H1 (cell line): ENCODE data around the gene MMP15. TPM values are rescaled to one million over a fixed set of nuclear protein-coding genes. Genes with fewer than 3 reads are reported as not detected.

Experiments used
- CTCF ChIA-PET: fragments of 300-600 bp; sonication (Branson Sonifier 250); formaldehyde crosslinking; loops from one replicate; lab custom pipeline; 2021; ENCODE audit not compliant: partially characterized antibody; lab: Charles Lee
- POLR2A ChIA-PET: fragments of 300-600 bp; sonication (Branson Sonifier 250); formaldehyde crosslinking; loops from one replicate; lab custom pipeline; 2021; ENCODE audit warnings: inconsistent platforms; ENCODE audit not compliant: partially characterized antibody; lab: Charles Lee
- DNase-seq, 2 experiments: peaks; one replicate each; pipeline versions ENCODE4 v3.0.0 to v3.0.0-alpha.2; 2010 to 2022; ENCODE audit warnings: low spot score in 2 of 2, low read depth in 1 of 2, mixed read lengths in 1 of 2
- FAIRE-seq: peaks from 2 replicates; lab custom pipeline; 2011; peaks lifted over from hg19 to GRCh38; lab: Jason Lieb, UNC
- H2AFZ ChIP-seq: 2 replicates; pipeline ENCODE4 v1.8.1; 2012; ENCODE audit warnings: low read length, inconsistent platforms
- H2AK5ac ChIP-seq: 2 replicates; pipeline ENCODE4 v1.6.1; 2013; ENCODE audit warnings: low read depth, low read length
- H2BK120ac ChIP-seq: replicated peaks from 2 replicates; pipeline ENCODE3; 2013; ENCODE audit warnings: low read depth, low read length, inconsistent platforms
- H2BK12ac ChIP-seq: 2 replicates; pipeline ENCODE4 v1.6.1; 2013; ENCODE audit warnings: low read depth, low read length
- H2BK15ac ChIP-seq: 2 replicates; pipeline ENCODE4 v1.6.1; 2013; ENCODE audit warnings: low read length
- H2BK20ac ChIP-seq: 2 replicates; pipeline ENCODE4 v1.6.1; 2013; ENCODE audit warnings: low read length
- H2BK5ac ChIP-seq: 2 replicates; pipeline ENCODE4 v1.6.1; 2013; ENCODE audit warnings: low read depth, low read length
- H3K14ac ChIP-seq: 2 replicates; pipeline ENCODE4 v1.6.1; 2013; ENCODE audit warnings: inconsistent platforms; ENCODE audit not compliant: insufficient read length
- H3K18ac ChIP-seq: 2 replicates; pipeline ENCODE4 v1.6.1; 2013; ENCODE audit warnings: low read length; ENCODE audit errors: extremely low read depth
- H3K23ac ChIP-seq: 2 replicates; pipeline ENCODE4 v1.6.1; 2013; ENCODE audit warnings: inconsistent platforms; ENCODE audit not compliant: insufficient read length
- H3K23me2 ChIP-seq: 2 replicates; pipeline ENCODE4 v1.6.1; 2013; ENCODE audit warnings: low read depth, low read length
- H3K27ac ChIP-seq: 2 replicates; pipeline ENCODE4 v1.6.1; 2011; ENCODE audit warnings: low read depth, low read length, inconsistent platforms
- H3K27me3 ChIP-seq, 4 experiments: replicated peaks in 1 of 4; 1 replicate in 1 of 4; 2 replicates in 3 of 4; pipeline versions ENCODE4 v1.6.1 to v1.8.1; 2011 to 2013; ENCODE audit warnings: low read length in 3 of 4, mild to moderate bottlenecking in 3 of 4, inconsistent platforms in 2 of 4, mixed read lengths in 2 of 4, moderate library complexity in 1 of 4; ENCODE audit not compliant: control insufficient read depth in 3 of 4, insufficient read depth in 3 of 4; ENCODE audit errors: extremely low read depth in 1 of 4
- H3K36me3 ChIP-seq, 4 experiments: 2 replicates each; pipeline versions ENCODE4 v1.6.1 to v1.8.1; 2011 to 2013; ENCODE audit warnings: mild to moderate bottlenecking in 4 of 4, low read length in 3 of 4, moderate library complexity in 2 of 4, control low read depth in 1 of 4, inconsistent platforms in 1 of 4; ENCODE audit not compliant: insufficient read depth in 4 of 4, control insufficient read depth in 2 of 4
- H3K4ac ChIP-seq: replicated peaks from 2 replicates; pipeline ENCODE3; 2013; ENCODE audit warnings: low read length, low read depth, mixed read lengths, inconsistent platforms; ENCODE audit not compliant: insufficient read length
- H3K4me1 ChIP-seq, 4 experiments: replicated peaks in 1 of 4; 1 replicate in 1 of 4; 2 replicates in 3 of 4; pipeline versions ENCODE4 v1.6.1 to v1.8.1; 2011 to 2013; ENCODE audit warnings: low read length in 3 of 4, inconsistent platforms in 2 of 4, mixed read lengths in 1 of 4; ENCODE audit not compliant: insufficient read depth in 4 of 4, control insufficient read depth in 3 of 4
- H3K4me2 ChIP-seq, 2 experiments: 2 replicates each; pipeline versions ENCODE4 v1.6.1 to v1.8.1; 2011 to 2013; ENCODE audit warnings: low read depth in 2 of 2, low read length in 2 of 2, control low read depth in 1 of 2, inconsistent platforms in 1 of 2, mild to moderate bottlenecking in 1 of 2; ENCODE audit not compliant: insufficient read depth in 1 of 2
- H3K4me3 ChIP-seq, 4 experiments: fragments of 200-600, 300-600 bp in 1 of 4; sonication (generic), shearing (Covaris generic), sonication (Bioruptor Twin) in 1 of 4; 2 replicates each; pipeline versions ENCODE4 v1.5.1 to v1.8.1; 2011 to 2016; ENCODE audit warnings: low read length in 4 of 4, low read depth in 3 of 4, control low read depth in 2 of 4, inconsistent platforms in 2 of 4, mild to moderate bottlenecking in 2 of 4, mixed read lengths in 1 of 4, moderate library complexity in 1 of 4; ENCODE audit not compliant: insufficient read depth in 2 of 4; ENCODE audit errors: extremely low read depth in 1 of 4
- H3K56ac ChIP-seq: replicated peaks from 2 replicates; pipeline ENCODE3; 2013; ENCODE audit warnings: low read depth, mild to moderate bottlenecking, mixed read lengths, low read length, inconsistent platforms; ENCODE audit not compliant: insufficient read length
- H3K79me1 ChIP-seq: 2 replicates; pipeline ENCODE4 v1.6.1; 2013; ENCODE audit warnings: low read depth, low read length, control low read depth
- H3K79me2 ChIP-seq, 2 experiments: 2 replicates each; pipeline versions ENCODE4 v1.6.1 to v1.8.1; 2012 to 2013; ENCODE audit warnings: low read length in 2 of 2, mild to moderate bottlenecking in 2 of 2, inconsistent platforms in 1 of 2; ENCODE audit not compliant: insufficient read depth in 2 of 2, control insufficient read depth in 1 of 2
- H3K9ac ChIP-seq, 4 experiments: replicated peaks in 1 of 4; 1 replicate in 1 of 4; 2 replicates in 3 of 4; pipeline versions ENCODE4 v1.6.1 to v1.8.1; 2011 to 2013; ENCODE audit warnings: low read depth in 3 of 4, low read length in 3 of 4, control low read depth in 2 of 4, mild to moderate bottlenecking in 2 of 4, moderate library complexity in 2 of 4, inconsistent platforms in 1 of 4; ENCODE audit errors: extremely low read depth in 1 of 4
- H3K9me3 ChIP-seq, 2 experiments: 2 replicates each; pipeline versions ENCODE4 v1.6.1 to v1.8.1; 2012 to 2013; ENCODE audit warnings: mild to moderate bottlenecking in 2 of 2, moderate library complexity in 2 of 2, control low read depth in 1 of 2, inconsistent platforms in 1 of 2, low read depth in 1 of 2, low read length in 1 of 2, mixed read lengths in 1 of 2; ENCODE audit not compliant: insufficient read depth in 2 of 2
- H4K20me1 ChIP-seq, 2 experiments: replicated peaks in 1 of 2; 2 replicates each; pipeline versions ENCODE3 to v1.8.1; 2011 to 2013; ENCODE audit warnings: inconsistent platforms in 2 of 2, low read length in 2 of 2, mild to moderate bottlenecking in 1 of 2; ENCODE audit not compliant: insufficient read depth in 2 of 2, control insufficient read depth in 1 of 2
- H4K5ac ChIP-seq: 2 replicates; pipeline ENCODE4 v1.6.1; 2013; ENCODE audit warnings: low read length, low read depth, mixed read lengths, inconsistent platforms; ENCODE audit not compliant: insufficient read length
- H4K8ac ChIP-seq: 2 replicates; pipeline ENCODE4 v1.8.0; 2013; ENCODE audit warnings: mild to moderate bottlenecking, moderate library complexity, low read length, inconsistent platforms; ENCODE audit not compliant: insufficient read depth; ENCODE audit errors: extremely low read depth
- H4K91ac ChIP-seq: replicated peaks from 2 replicates; pipeline ENCODE3; 2013; ENCODE audit warnings: low read length, mixed read lengths, inconsistent platforms; ENCODE audit not compliant: insufficient read length
- ASH2L ChIP-seq: fragments of 200-600, 300-600 bp; sonication (generic); IDR thresholded peaks from one replicate; pipeline ENCODE4 v1.7.1; 2017; ENCODE audit warnings: low read length
- CREB1 ChIP-seq: IDR thresholded peaks from 2 replicates; pipeline ENCODE4 v1.6.1; 2012; ENCODE audit warnings: inconsistent platforms
- CTCF ChIP-seq, 3 experiments: IDR thresholded peaks; 1 replicate in 2 of 3; 2 replicates in 1 of 3; pipeline versions ENCODE4 v1.5.1 to v1.6.1; 2011; ENCODE audit warnings: low read length in 3 of 3, mild to moderate bottlenecking in 3 of 3, inconsistent platforms in 2 of 3, low read depth in 1 of 3, moderate library complexity in 1 of 3; ENCODE audit not compliant: insufficient read depth in 1 of 3; ENCODE audit errors: control extremely low read depth in 1 of 3
- NRF1 ChIP-seq: IDR thresholded peaks from 2 replicates; pipeline ENCODE4 v1.6.1; 2011; ENCODE audit warnings: mild to moderate bottlenecking, low read depth, low read length, improper control_type of control experiment
- RBBP5 ChIP-seq: IDR thresholded peaks from 2 replicates; pipeline ENCODE4 v1.7.1; 2012; ENCODE audit warnings: low read depth, mild to moderate bottlenecking, inconsistent platforms, low read length, moderate library complexity, borderline replicate concordance
- SAP30 ChIP-seq: fragments of 300-600 bp; sonication (generic); IDR thresholded peaks from 2 replicates; pipeline ENCODE4 v1.7.1; 2012; ENCODE audit warnings: low read length, moderate library complexity, mild to moderate bottlenecking, inconsistent platforms; ENCODE audit not compliant: insufficient read depth, insufficient replicate concordance
- TCF12 ChIP-seq: IDR thresholded peaks from 2 replicates; pipeline ENCODE4 v1.6.1; 2011; ENCODE audit warnings: low read depth, mild to moderate bottlenecking, low read length
- WGBS, 2 experiments: shearing (Covaris generic) in 1 of 2; methylation state at CpG; one replicate each; pipeline versions ENCODE4 v1.1.6 to v1.1.7; 2013 to 2015; ENCODE audit warnings: low lambda C conversion rate in 2 of 2, mixed read lengths in 2 of 2, inconsistent platforms in 1 of 2, low coverage in 1 of 2, missing lambda C conversion rate in 1 of 2; ENCODE audit not compliant: insufficient replicate concordance in 2 of 2, insufficient coverage in 1 of 2, insufficient read length in 1 of 2; ENCODE audit errors: extremely low coverage in 1 of 2, missing lambda C conversion rate in 1 of 2; 5-methylcytosine and 5-hydroxymethylcytosine counted together
- polyA plus RNA-seq, 7 experiments: library from polyadenylated mRNA; depleted of rRNA in 3 of 7; stranded (reverse) in 5 of 7; unstranded in 2 of 7; fragments of >200 nt in 5 of 7; fragments of 200-250 nt in 2 of 7; gene quantifications; 1 replicate in 5 of 7; 2 replicates in 1 of 7; 4 replicates in 1 of 7; pipeline versions ENCODE4 v1.2.1 to v1.2.3, GENCODE V29; 2011 to 2013; ENCODE audit warnings: missing spikeins in 2 of 7, mixed read lengths in 2 of 7
- total RNA-seq: library from RNA; stranded (reverse); fragmentation: NEBNext Ultra II Directional; extraction: Animal tissue kit (Norgen Biotek cat#: 25700); gene quantifications from 2 replicates; pipeline ENCODE4 v1.2.1, GENCODE V29; 2021

The MMP15 gene
- total and polyA plus RNA-seq, 2 of the 8 experiments (the other 6 are each of a cell fraction or from before 2014, with no cell fraction given) = 38.5 to 42.2 TPM

DNA sequence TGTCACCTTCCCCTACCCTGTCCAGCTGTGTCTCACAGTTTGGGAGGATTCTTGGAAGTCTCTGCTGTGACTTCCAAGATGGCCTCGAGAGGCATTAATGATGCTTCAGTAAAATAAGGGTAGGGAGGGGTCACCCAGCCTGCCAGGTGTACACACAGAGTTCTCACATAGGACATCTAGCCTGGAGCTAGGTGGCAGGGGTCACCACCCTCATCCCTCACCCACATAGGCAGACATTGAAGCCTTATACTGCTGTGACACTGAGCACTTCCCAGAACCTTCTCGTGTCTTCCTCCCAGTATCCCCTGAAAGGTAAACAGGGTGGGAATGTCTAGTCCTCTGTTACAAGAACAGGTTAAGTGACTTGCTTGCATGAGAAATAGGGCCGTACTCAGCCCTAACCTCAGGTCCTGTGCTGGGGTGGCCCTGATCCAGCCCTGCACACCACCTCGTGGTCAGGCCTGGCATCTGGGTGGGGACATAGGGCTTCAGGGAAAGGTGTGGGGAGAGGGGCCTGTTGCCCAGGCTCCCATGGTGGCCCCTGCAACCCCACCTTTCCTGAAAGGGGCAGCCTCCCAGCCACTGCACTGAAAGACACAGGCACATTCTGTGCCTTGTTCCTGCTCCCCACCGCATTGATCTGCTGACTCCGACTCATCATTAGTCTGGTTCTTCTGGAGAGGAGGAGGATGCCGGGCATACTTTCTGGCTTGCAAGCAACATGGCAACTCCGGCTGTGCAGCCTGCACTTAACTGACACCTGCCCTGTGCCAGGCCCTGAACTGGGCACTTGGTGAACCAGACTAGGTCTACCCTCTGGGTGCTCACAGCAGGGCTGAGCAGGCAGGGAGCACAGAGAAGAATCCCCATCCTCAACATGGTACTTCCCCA, 3.6 kb upstream of the MMP15 start:
- Histone ChIP-seq H2AFZ (no peak overlapping the region), H2BK5ac (peak overlapping the region; percentile 15; the same call in 1 of the 2 replicates), H3K9ac (no peak overlapping the region), H3K36me3 (no peaks in the 10 kb centered on the region), H2BK20ac (no peak overlapping the region), H3K56ac (no peak overlapping the region), H2BK120ac (no peak overlapping the region), H3K79me1 (0 out of 2 replicates have a peak, but pooled peaks cover 2% of the 10 kb centered on the region), H4K20me1 (no peaks in the 10 kb centered on the region), H2AK5ac (peak overlapping the region; percentile 28; the same call in 1 of the 2 replicates), H4K91ac (peak overlapping the region; percentile 3), H3K4me1 (peaks cover 0 to 12% (median 10%) of the 10 kb centered on the region in 4 experiments; a peak in 5 of 7 replicates), H2BK15ac (0 out of 2 replicates have a peak overlapping the region, but pooled peaks have one; percentile 83), H3K14ac (no peak overlapping the region), H2BK12ac (peak overlapping the region; percentile 55; the same call in 1 of the 2 replicates), H3K4me2 (0 out of 4 replicates have a peak overlapping the region, but pooled peaks of 1 of the 2 experiments have one; percentile 12), H3K4me3 (no peak overlapping the region), H3K4ac (peak overlapping the region; percentile 14), H4K8ac (no peak overlapping the region), H3K79me2 (peaks cover 0 to 5% of the 10 kb centered on the region in 2 experiments; a peak in 1 of 4 replicates), H3K27me3 (no peaks in the 10 kb centered on the region; a peak in 3 of 7 replicates), H3K18ac (no peak overlapping the region), H4K5ac (no peak overlapping the region), H3K27ac (no peak overlapping the region), H3K9me3 (no peaks in the 10 kb centered on the region), H3K23me2 (peaks cover 14% of the 10 kb centered on the region; the same call in 1 of the 2 replicates), H3K23ac (no peak overlapping the region)
- no peak for DNase-seq
- ChIA-PET POLR2A (interaction anchor here (1.0 to 1.4 kb wide), 2 partner anchors 8 to 106 kb away, joined by 3 read pairs; no protein-coding TSS in a partner anchor), CTCF (interaction anchor here (0.7 to 19.9 kb wide), 7 partner anchors 12 to 146 kb away, joined by 3 to 362 read pairs (median 3); partner anchors contain the start of genes CFAP20 and USB1)
- WGBS, 2 experiments = 88% methylated on average over 8 of the region's 8 CpGs; no CpG with 5 or more reads in 1 of the 2 experiments
- FAIRE-seq = no peak
- TF ChIP-seq CREB1 = no peak
- TF ChIP-seq SAP30 = no peak
- TF ChIP-seq RBBP5 = no peak
- no peak for TF ChIP-seq ASH2L
- TF ChIP-seq CTCF (IDR thresholded peaks at IDR 0.05; ENCODE audit: control extremely low read depth in 1 of 3, insufficient read depth in 1 of 3, low read depth in 1 of 3, low read length in 3 of 3) = no peak
- TF ChIP-seq NRF1 = no peak
- TF ChIP-seq TCF12 = no peak
